GM12878 (cell line): ENCODE results near the gene LHFPL3. TPM values are rescaled to one million over a fixed set of nuclear protein-coding genes. Genes with fewer than 3 reads are reported as not detected.

Source experiments
- ATAC-seq: fragments of 200-7000 bp; cut with Tn5 transposase; 3 replicates; pipeline ENCODE4 v1.9.1; 2020; ENCODE audit warnings: mild to moderate bottlenecking, moderate library complexity
- BruUV-seq: library from RNA; stranded (reverse); fragments of 400-500 nt; replicated peaks from 2 replicates; lab custom pipeline; 2021; lab: Mats Ljungman, UMichigan
- CTCF ChIA-PET: fragments of 300-600 bp; sonication (Branson Sonifier 250); formaldehyde crosslinking; extraction: SDS; loops from one replicate; lab custom pipeline; 2021; ENCODE audit warnings: inconsistent platforms; lab: Yijun Ruan, JAX
- POLR2A ChIA-PET: fragments of 350-600 bp; formaldehyde crosslinking; extraction: SDS; loops from one replicate; lab custom pipeline; 2021; ENCODE audit warnings: inconsistent platforms; lab: Charles Lee
- RAD21 ChIA-PET: fragments of 300-600 bp; sonication (Branson Sonifier 250); formaldehyde crosslinking; loops from one replicate; lab custom pipeline; 2023; ENCODE audit warnings: antibody characterized with exemption; ENCODE audit not compliant: unreplicated experiment; lab: Charles Lee
- SMC1A ChIA-PET: fragments of 300-600 bp; sonication (Branson Sonifier 250); formaldehyde crosslinking; loops from one replicate; lab custom pipeline; 2023; ENCODE audit not compliant: unreplicated experiment, uncharacterized antibody; lab: Charles Lee
- DNase-seq: peaks from one replicate; pipeline ENCODE4 v3.0.0-alpha.2; 2011; ENCODE audit warnings: low read depth, low spot score
- FAIRE-seq: peaks from 3 replicates; lab custom pipeline; 2011; peaks lifted over from hg19 to GRCh38; lab: Jason Lieb, UNC
- H2AFZ ChIP-seq: 2 replicates; pipeline ENCODE4 v1.6.0; 2011; ENCODE audit warnings: low read depth, low read length, control low read depth; ENCODE audit not compliant: control insufficient read depth
- H3K27ac ChIP-seq: 2 replicates; pipeline ENCODE4 v1.5.1; 2011; ENCODE audit warnings: control low read depth; ENCODE audit not compliant: control insufficient read depth, insufficient read depth
- H3K27me3 ChIP-seq, 2 experiments: replicated peaks in 1 of 2; 2 replicates each; pipeline versions ENCODE4 v1.6.0 to v1.6.1; 2011; ENCODE audit warnings: low read length in 1 of 2; ENCODE audit not compliant: control insufficient read depth in 2 of 2, insufficient read depth in 2 of 2
- H3K36me3 ChIP-seq, 2 experiments: 2 replicates each; pipeline ENCODE4 v1.5.1; 2011; ENCODE audit warnings: low read length in 1 of 2; ENCODE audit not compliant: control insufficient read depth in 2 of 2, insufficient read depth in 2 of 2
- H3K4me1 ChIP-seq: 2 replicates; pipeline ENCODE4 v1.6.1; 2011; ENCODE audit warnings: mild to moderate bottlenecking, low read length, moderate library complexity, mixed read lengths; ENCODE audit not compliant: control insufficient read depth, insufficient read depth
- H3K4me2 ChIP-seq: 2 replicates; pipeline ENCODE4 v1.6.0; 2011; ENCODE audit warnings: control low read depth; ENCODE audit not compliant: control insufficient read depth, insufficient read depth
- H3K4me3 ChIP-seq: fragments of 200-600 bp; sonication (generic); 2 replicates; pipeline ENCODE4 v1.5.1; 2016
- H3K79me2 ChIP-seq: 2 replicates; pipeline ENCODE4 v1.6.0; 2011; ENCODE audit warnings: low read length; ENCODE audit not compliant: control insufficient read depth, insufficient read depth
- H3K9ac ChIP-seq: 2 replicates; pipeline ENCODE4 v1.8.0; 2011; ENCODE audit warnings: low read length, control low read depth, mixed read lengths; ENCODE audit not compliant: control insufficient read depth, insufficient read depth
- H3K9me3 ChIP-seq: replicated peaks from 3 replicates; pipeline ENCODE4 v1.5.1; 2011; ENCODE audit warnings: mild to moderate bottlenecking, low read length; ENCODE audit not compliant: control insufficient read depth, insufficient read depth
- H4K20me1 ChIP-seq: 2 replicates; pipeline ENCODE4 v1.6.0; 2011; ENCODE audit not compliant: control insufficient read depth, insufficient read depth
- ASH2L ChIP-seq: fragments of 300-600, 200-600 bp; sonication (generic); IDR thresholded peaks from 2 replicates; pipeline ENCODE4 v1.6.1; 2017; ENCODE audit warnings: low read depth, mild to moderate bottlenecking, borderline replicate concordance
- ATF2 ChIP-seq: IDR thresholded peaks from 2 replicates; pipeline ENCODE4 v1.6.1; 2012; ENCODE audit warnings: low read length, inconsistent platforms
- BMI1 ChIP-seq: fragments of 450-650 bp; IDR thresholded peaks from 2 replicates; pipeline ENCODE4 v1.6.1; 2016; ENCODE audit warnings: mild to moderate bottlenecking, moderate library complexity, borderline replicate concordance
- CEBPZ ChIP-seq: fragments of 150-350 bp; IDR thresholded peaks from 2 replicates; pipeline ENCODE4 v1.6.1; 2016; ENCODE audit warnings: low read depth, low read length
- ETV6 ChIP-seq, 2 experiments: fragments of 450-650 bp in 1 of 2; IDR thresholded peaks in 1 of 2; conservative IDR thresholded peaks in 1 of 2; 2 replicates each; pipeline ENCODE4 v1.6.1; 2014; ENCODE audit warnings: antibody characterized with exemption in 1 of 2, borderline replicate concordance in 1 of 2, low read depth in 1 of 2, mild to moderate bottlenecking in 1 of 2, moderate library complexity in 1 of 2
- FOXM1 ChIP-seq: IDR thresholded peaks from 2 replicates; pipeline ENCODE4 v1.6.1; 2012; ENCODE audit warnings: low read depth, mild to moderate bottlenecking, inconsistent platforms, low read length, moderate library complexity
- GABPA ChIP-seq: IDR thresholded peaks from 2 replicates; pipeline ENCODE4 v1.6.1; 2014; ENCODE audit warnings: antibody characterized with exemption, low read depth, mild to moderate bottlenecking, inconsistent platforms
- IKZF1 ChIP-seq: fragments of 450-650 bp; conservative IDR thresholded peaks from 2 replicates; pipeline ENCODE4 v1.6.1; 2017; ENCODE audit warnings: antibody characterized with exemption, mild to moderate bottlenecking
- MAX ChIP-seq: IDR thresholded peaks from 2 replicates; pipeline ENCODE4 v1.6.1; 2012; ENCODE audit warnings: low read depth, low read length, improper control_type of control experiment
- NFYB ChIP-seq: IDR thresholded peaks from 2 replicates; pipeline ENCODE4 v1.6.1; 2011; ENCODE audit warnings: low read depth, mild to moderate bottlenecking, low read length, improper control_type of control experiment, moderate library complexity; ENCODE audit not compliant: insufficient read depth
- NR2C1 ChIP-seq: fragments of 450-650 bp; IDR thresholded peaks from 2 replicates; pipeline ENCODE4 v1.6.1; 2017; ENCODE audit warnings: antibody characterized with exemption, mild to moderate bottlenecking, moderate library complexity
- POLR2A ChIP-seq: IDR thresholded peaks from 2 replicates; pipeline ENCODE4 v1.6.1; 2011; ENCODE audit warnings: low read depth, mild to moderate bottlenecking, low read length
- POLR2AphosphoS5 ChIP-seq: IDR thresholded peaks from 2 replicates; pipeline ENCODE4 v1.6.1; 2011; ENCODE audit warnings: mild to moderate bottlenecking, low read length, inconsistent platforms
- RELA ChIP-seq: fragments of 450-650 bp; IDR thresholded peaks from 2 replicates; pipeline ENCODE4 v1.8.0; 2014; ENCODE audit warnings: borderline replicate concordance; ENCODE audit not compliant: partially characterized antibody
- SMARCA5 ChIP-seq: fragments of 450-650 bp; IDR thresholded peaks from 2 replicates; pipeline ENCODE4 v1.6.1; 2017; ENCODE audit warnings: mild to moderate bottlenecking
- STAT1 ChIP-seq: fragments of 450-650 bp; conservative IDR thresholded peaks from 2 replicates; pipeline ENCODE4 v1.6.1; 2014; ENCODE audit warnings: antibody characterized with exemption, mild to moderate bottlenecking
- YY1 ChIP-seq: IDR thresholded peaks from 2 replicates; pipeline ENCODE4 v1.6.1; 2011; ENCODE audit warnings: low read depth, mild to moderate bottlenecking, low read length
- ZSCAN29 ChIP-seq: fragments of 450-650 bp; IDR thresholded peaks from 2 replicates; pipeline ENCODE4 v1.6.1; 2017; ENCODE audit warnings: mild to moderate bottlenecking, moderate library complexity
- WGBS: methylation state at CpG from one replicate; pipeline ENCODE4 v1.1.6; 2016; ENCODE audit warnings: low lambda C conversion rate; ENCODE audit not compliant: insufficient replicate concordance, insufficient coverage; ENCODE audit errors: missing lambda C conversion rate; 5-methylcytosine and 5-hydroxymethylcytosine counted together
- in situ Hi-C: fragments of 300-500 bp; cut with MboI; formaldehyde crosslinking; loops from 9 replicates; pipeline ENCODE4 v1.14.3; 2018; ENCODE audit warnings: mixed read lengths
- intact Hi-C: fragments of 100-400 bp; cut with micrococcal nuclease; formaldehyde crosslinking; loops from one replicate; pipeline ENCODE4 v1.14.2; 2022; ENCODE audit not compliant: unreplicated experiment
- polyA plus RNA-seq, 11 experiments: library from polyadenylated mRNA; depleted of rRNA in 4 of 11; unstranded in 6 of 11; stranded (reverse) in 5 of 11; fragments of >200 nt; fragmentation: Nextera tagmentation in 4 of 11; fragmentation: Illumina TruSeq in 1 of 11; extraction: Ambion mirVana in 4 of 11; extraction: Trizol in 1 of 11; gene quantifications; 1 replicate in 1 of 11; 2 replicates in 10 of 11; pipeline versions ENCODE4 v1.2.1 to v1.2.3, GENCODE V29; 2011 to 2016; ENCODE audit warnings: inconsistent platforms in 2 of 11, missing spikeins in 2 of 11, low read depth in 1 of 11
- total RNA-seq, 4 experiments: library from RNA; depleted of rRNA in 3 of 4; stranded (reverse); fragments of >200 nt in 3 of 4; fragmentation: Illumina TruSeq in 1 of 4; extraction: Trizol in 1 of 4; gene quantifications; 2 replicates each; pipeline versions ENCODE4 v1.2.1 to v1.2.3, GENCODE V29; 2013 to 2021

Gene LHFPL3
- total and polyA plus RNA-seq, 10 of the 15 experiments (the other 5 are each of a cell fraction or from before 2014, with no cell fraction given), result 0.09 TPM; not detected in 9

- Histone ChIP-seq H3K27me3 (no peaks in the 10 kb centered on the region), H2AFZ (peak overlapping the region; percentile 16), H3K4me2 (peak overlapping the region; percentile 36), H3K4me3 (peak overlapping the region; percentile 39; the same call in 1 of the 2 replicates), H3K9me3 (no peaks in the 10 kb centered on the region; the same call in 2 of the 3 replicates), H3K79me2 (no peaks in the 10 kb centered on the region), H3K27ac (peak overlapping the region; percentile 93), H3K36me3 (no peaks in the 10 kb centered on the region; a peak in 1 of 4 replicates), H3K4me1 (peaks cover 39% of the 10 kb centered on the region), H4K20me1 (no peaks in the 10 kb centered on the region), H3K9ac (peak overlapping the region; percentile 83)
- FAIRE-seq (peak; percentile 75), DNase-seq (peak; percentile 83), ATAC-seq (peak; percentile 75)
- in situ Hi-C loops (no loop called here), intact Hi-C loops (loop anchor here (2.0 kb wide), 1 partner anchor 37 kb away; no protein-coding TSS in a partner anchor)
- ChIA-PET SMC1A (interaction anchor here (0.6 to 11.3 kb wide), 13 partner anchors 14 to 644 kb away, joined by 3 to 116 read pairs (median 4); no protein-coding TSS in a partner anchor), RAD21 (interaction anchor here (0.6 to 6.8 kb wide), 12 partner anchors 10 to 422 kb away, joined by 3 to 57 read pairs (median 9); no protein-coding TSS in a partner anchor), POLR2A (interaction anchor here (0.5 to 7.1 kb wide), 9 partner anchors 9 to 409 kb away, joined by 3 to 55 read pairs (median 4); no protein-coding TSS in a partner anchor), CTCF (interaction anchor here (0.9 to 5.8 kb wide), 10 partner anchors 13 to 588 kb away, joined by 3 to 63 read pairs (median 7); no protein-coding TSS in a partner anchor)
- BruUV-seq, result no TSS peak
- 2% methylated on average over 12 of the region's 12 CpGs for WGBS
- TF ChIP-seq POLR2AphosphoS5 (peak; percentile 62; the same call in 1 of the 2 replicates), IKZF1 (peak; percentile 99), CEBPZ (no peak), RELA (peak; percentile 15), SMARCA5 (peak; percentile 93), NFYB (0 out of 2 replicates have a peak, but pooled peaks have one; percentile 22), NR2C1 (0 out of 2 replicates have a peak, but pooled peaks have one; percentile 59), ASH2L (peak; percentile 24), GABPA (no peak), YY1 (peak; percentile 43), ZSCAN29 (0 out of 2 replicates have a peak, but pooled peaks have one; percentile 34), ETV6 (conservative IDR thresholded peaks at IDR 0.05 in 1 of 2, IDR thresholded peaks at IDR 0.05 in 1 of 2; ENCODE audit: borderline replicate concordance in 1 of 2, low read depth in 1 of 2) (peak in 1 of 2 experiments; percentile 40; a peak in 1 of 4 replicates), FOXM1 (peak; percentile 54; the same call in 1 of the 2 replicates), ATF2 (0 out of 2 replicates have a peak, but pooled peaks have one; percentile 17), MAX (no peak), STAT1 (no peak), BMI1 (peak; percentile 59), POLR2A (peak; percentile 55)
These were observed 615.3 kb downstream of the LHFPL3 start for GRCh38 chr7:104943502-104944343.
